ENCODE measurements around the gene SPDYE1.
A peak's percentile ranks its signal among the peaks of the same experiment; 100 is the strongest.
"Not testable (repeated sequence)": the region's sequence is repeated elsewhere in the genome, so short reads cannot be mapped to it uniquely, and the experiment has no call there.

The SPDYE1 gene

GRCh38 chr7:44038553-44038952, 40.9 kb downstream of the SPDYE1 start:
- in situ Hi-C loops (cut with HindIII; ENCODE audit: low pct_ligation_motif_present, low pct_unique_long_range_greater_than_20kb, low sequenced_read_pairs); DNase-seq: not testable (repeated sequence)

- in situ Hi-C loops (cut with HindIII; ENCODE audit: low pct_ligation_motif_present, low pct_unique_long_range_greater_than_20kb, low sequenced_read_pairs) = not testable (repeated sequence)
- DNase-seq = peak; percentile 81
Observed at GRCh38 chr7:44038961-44039558, 41.4 kb downstream of the SPDYE1 start.

- DNase-seq; in situ Hi-C loops (cut with HindIII; ENCODE audit: low pct_ligation_motif_present, low pct_unique_long_range_greater_than_20kb, low sequenced_read_pairs): not testable (repeated sequence)
Observed at GRCh38 chr7:44039800-44040492, 42.2 kb downstream of the SPDYE1 start.

GRCh38 chr7:44040493-44040891, 42.8 kb downstream of the SPDYE1 start:
- DNase-seq = peak; percentile 31
- in situ Hi-C loops (cut with HindIII; ENCODE audit: low pct_ligation_motif_present, low pct_unique_long_range_greater_than_20kb, low sequenced_read_pairs) = not testable (repeated sequence)

- in situ Hi-C loops (cut with HindIII; ENCODE audit: low pct_ligation_motif_present, low pct_unique_long_range_greater_than_20kb, low sequenced_read_pairs) = no loop called here
- no peak for DNase-seq
Observed at GRCh38 chr7:44042221-44042620, 44.5 kb downstream of the SPDYE1 start.

GRCh38 chr7:44043902-44044301, 46.2 kb downstream of the SPDYE1 start:
- no peak for DNase-seq
- in situ Hi-C loops (cut with HindIII; ENCODE audit: low pct_ligation_motif_present, low pct_unique_long_range_greater_than_20kb, low sequenced_read_pairs) = no loop called here

GRCh38 chr7:44044315-44045225, 46.9 kb downstream of the SPDYE1 start, which contains the start of gene DBNL:
TSS of gene DBNL (plus strand) at chr7:44044702. CDS start at chr7:44044738, 36 bp downstream.
- in situ Hi-C loops (cut with HindIII; ENCODE audit: low pct_ligation_motif_present, low pct_unique_long_range_greater_than_20kb, low sequenced_read_pairs) = no loop called here
- DNase-seq = peak; percentile 95

- in situ Hi-C loops (cut with HindIII; ENCODE audit: low pct_ligation_motif_present, low pct_unique_long_range_greater_than_20kb, low sequenced_read_pairs) = no loop called here
- DNase-seq = no peak
Observed at GRCh38 chr7:44045226-44046014, 47.7 kb downstream of the SPDYE1 start.

GRCh38 chr7:44046321-44047061, 48.8 kb downstream of the SPDYE1 start:
- DNase-seq = no peak
- in situ Hi-C loops (cut with HindIII; ENCODE audit: low pct_ligation_motif_present, low pct_unique_long_range_greater_than_20kb, low sequenced_read_pairs) = no loop called here

GRCh38 chr7:44048031-44048795, 50.5 kb downstream of the SPDYE1 start:
- in situ Hi-C loops (cut with HindIII; ENCODE audit: low pct_ligation_motif_present, low pct_unique_long_range_greater_than_20kb, low sequenced_read_pairs) = no loop called here
- no peak for DNase-seq

GRCh38 chr7:44050121-44050914, 52.6 kb downstream of the SPDYE1 start:
- no peak for DNase-seq
- in situ Hi-C loops (cut with HindIII; ENCODE audit: low pct_ligation_motif_present, low pct_unique_long_range_greater_than_20kb, low sequenced_read_pairs) = no loop called here

GRCh38 chr7:44050915-44051560, 53.3 kb downstream of the SPDYE1 start:
- in situ Hi-C loops (cut with HindIII; ENCODE audit: low pct_ligation_motif_present, low pct_unique_long_range_greater_than_20kb, low sequenced_read_pairs) = no loop called here
- DNase-seq = no peak

GRCh38 chr7:44051611-44052220, 54.0 kb downstream of the SPDYE1 start:
- in situ Hi-C loops (cut with HindIII; ENCODE audit: low pct_ligation_motif_present, low pct_unique_long_range_greater_than_20kb, low sequenced_read_pairs) = no loop called here
- DNase-seq = no peak

- in situ Hi-C loops (cut with HindIII; ENCODE audit: low pct_ligation_motif_present, low pct_unique_long_range_greater_than_20kb, low sequenced_read_pairs) = no loop called here
- no peak for DNase-seq
Observed at GRCh38 chr7:44052771-44053365, 55.2 kb downstream of the SPDYE1 start.

GRCh38 chr7:44056681-44057080, 59.0 kb downstream of the SPDYE1 start:
- DNase-seq = no peak
- in situ Hi-C loops (cut with HindIII; ENCODE audit: low pct_ligation_motif_present, low pct_unique_long_range_greater_than_20kb, low sequenced_read_pairs) = no loop called here

Data from ACHN (cell line).